Right renal pelvis (tissue), 4 donors: Measurements from ENCODE around the gene NEMP1. TPM values are rescaled to one million over a fixed set of nuclear protein-coding genes. Genes with fewer than 3 reads are reported as not detected.
"Not testable (repeated sequence)": the region's sequence is repeated elsewhere in the genome, so short reads cannot be mapped to it uniquely, and the experiment has no call there.

Source experiments
- DNase-seq, 4 donors: peaks; one replicate each; pipeline ENCODE4 v3.0.0-alpha.2; 2013; ENCODE audit warnings: low read depth in 4 of 4, low spot score in 3 of 4, missing footprints in 1 of 4
- polyA plus RNA-seq, 4 donors: library from polyadenylated mRNA; unstranded; fragments of 120-200 nt; gene quantifications; one replicate each; pipeline ENCODE4 v1.2.1, GENCODE V29; 2013; ENCODE audit not compliant: insufficient read length in 4 of 4

Gene NEMP1
- polyA plus RNA-seq, 4 donors: 21.3 to 25.9 (median 25.3) TPM

DNA sequence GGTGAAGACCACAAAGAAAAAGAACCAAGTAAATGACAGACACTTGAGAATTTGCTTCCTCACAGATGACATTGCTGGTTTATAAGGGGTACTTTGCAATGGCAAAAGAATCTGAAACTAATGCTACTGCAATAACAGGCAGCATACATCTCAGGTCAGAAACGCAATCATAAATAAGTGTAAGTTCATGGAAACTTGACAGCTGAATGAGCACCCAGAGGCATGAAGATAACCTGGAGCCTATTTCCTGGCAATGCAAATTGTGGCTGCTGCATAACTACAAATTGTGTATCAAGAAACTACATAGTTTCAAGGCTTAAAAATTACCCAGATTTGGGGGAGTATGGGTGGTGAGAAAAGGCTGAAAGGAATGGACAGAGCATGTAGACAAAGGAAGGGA lies 20.1 kb downstream of the NEMP1 start:
- DNase-seq: no peak

DNA sequence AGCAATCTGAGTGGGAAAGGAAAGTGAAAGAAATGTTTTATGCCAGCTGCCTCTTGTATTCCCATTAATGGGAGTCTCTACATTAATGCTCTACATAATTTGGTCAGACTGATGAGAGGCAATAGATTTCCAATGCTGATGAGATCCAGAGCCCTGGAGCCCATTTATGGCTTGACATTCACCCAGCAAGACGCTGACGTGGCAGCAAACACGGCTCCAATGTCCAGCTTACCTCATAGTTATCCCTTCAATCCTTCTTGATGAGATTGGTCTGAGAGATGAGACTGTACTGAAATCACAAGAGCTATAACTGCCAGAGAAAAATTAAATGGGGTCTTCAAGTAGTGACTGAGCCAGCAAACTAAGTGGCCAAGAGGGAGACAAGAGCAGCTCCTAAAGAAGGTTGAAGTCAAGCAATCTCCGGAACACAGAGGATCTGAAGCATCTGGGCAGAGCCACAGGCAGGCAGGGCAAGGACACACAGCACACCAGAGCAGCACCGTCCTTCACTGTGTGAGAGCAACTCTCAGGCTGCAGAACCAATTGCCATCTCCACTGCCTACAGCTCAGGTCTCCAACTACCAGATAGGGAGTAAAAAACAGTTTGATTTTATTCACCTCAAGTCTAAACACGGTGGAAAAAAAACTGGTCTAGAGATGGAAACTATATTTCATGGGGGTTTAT lies 21.4 kb downstream of the NEMP1 start:
- DNase-seq: no peak

DNA sequence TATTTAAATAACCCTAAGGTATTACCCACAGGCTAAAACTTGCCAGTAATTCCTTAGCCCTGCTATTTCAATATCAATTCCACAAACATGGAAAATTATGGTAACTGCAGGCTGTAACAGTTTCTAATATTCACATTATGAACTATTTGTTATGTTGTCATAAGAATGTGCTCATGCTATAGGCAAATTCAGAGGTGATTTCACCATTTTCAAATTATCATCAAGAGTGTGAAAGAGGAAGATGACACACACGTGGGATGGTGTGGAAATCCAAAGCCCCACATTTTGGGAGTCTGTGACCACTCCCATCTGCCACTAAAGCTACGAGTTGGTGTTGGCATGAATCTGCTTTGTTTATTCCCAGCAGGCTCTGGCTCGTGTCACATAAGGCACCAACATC lies 22.8 kb downstream of the NEMP1 start:
- no peak for DNase-seq

- DNase-seq: not testable (repeated sequence)
Observed at GRCh38 chr12:57053901-57054300, 24.7 kb downstream of the NEMP1 start.

GRCh38 chr12:57053146-57053545 lies 25.4 kb downstream of the NEMP1 start:
- not testable (repeated sequence) for DNase-seq

GRCh38 chr12:57051011-57051410 lies 27.6 kb downstream of the NEMP1 start:
- DNase-seq: no peak

DNA sequence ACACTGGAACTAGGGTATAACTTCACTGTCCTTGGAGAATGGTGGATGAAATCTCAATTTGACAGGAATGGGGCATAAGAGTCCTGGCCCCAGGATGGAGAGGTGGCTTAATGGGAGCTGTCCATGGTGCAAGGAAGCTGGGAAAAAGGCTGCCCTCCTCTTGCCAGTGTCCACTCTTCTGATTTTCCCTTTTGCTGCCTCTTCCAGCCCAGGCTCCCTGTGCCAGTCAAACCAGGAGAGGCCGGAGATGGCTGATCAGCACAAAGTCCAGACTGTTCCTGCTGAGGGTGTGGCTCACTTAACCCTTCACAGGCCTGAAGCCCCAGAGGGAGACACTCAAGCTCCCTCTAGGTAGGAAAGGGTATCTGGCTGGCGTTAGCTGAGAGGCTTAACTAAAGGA lies 28.7 kb downstream of the NEMP1 start, which contains the start of gene MYO1A:
TSS of gene MYO1A (minus strand) at position 240 of the 400 bp plus-strand sequence. CDS start 1,806 bp downstream, outside the sequence.
- no peak for DNase-seq

DNA sequence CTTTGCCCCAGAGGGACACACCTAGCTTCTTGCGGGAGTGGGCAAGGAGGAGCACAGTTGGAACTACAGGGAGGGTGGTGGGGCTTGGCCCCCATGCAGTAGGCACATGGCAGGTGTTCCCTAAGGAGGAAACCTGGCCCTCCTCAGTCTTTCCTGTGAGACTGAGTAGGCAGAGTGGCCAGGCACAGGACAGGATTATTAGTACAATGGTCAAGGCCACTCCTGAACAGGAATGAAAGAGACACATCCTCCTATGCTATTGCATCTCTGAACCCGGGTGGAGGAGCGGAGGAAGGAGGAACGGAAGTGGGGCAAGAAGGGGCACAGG lies 29.5 kb downstream of the NEMP1 start:
- no peak for DNase-seq

DNA sequence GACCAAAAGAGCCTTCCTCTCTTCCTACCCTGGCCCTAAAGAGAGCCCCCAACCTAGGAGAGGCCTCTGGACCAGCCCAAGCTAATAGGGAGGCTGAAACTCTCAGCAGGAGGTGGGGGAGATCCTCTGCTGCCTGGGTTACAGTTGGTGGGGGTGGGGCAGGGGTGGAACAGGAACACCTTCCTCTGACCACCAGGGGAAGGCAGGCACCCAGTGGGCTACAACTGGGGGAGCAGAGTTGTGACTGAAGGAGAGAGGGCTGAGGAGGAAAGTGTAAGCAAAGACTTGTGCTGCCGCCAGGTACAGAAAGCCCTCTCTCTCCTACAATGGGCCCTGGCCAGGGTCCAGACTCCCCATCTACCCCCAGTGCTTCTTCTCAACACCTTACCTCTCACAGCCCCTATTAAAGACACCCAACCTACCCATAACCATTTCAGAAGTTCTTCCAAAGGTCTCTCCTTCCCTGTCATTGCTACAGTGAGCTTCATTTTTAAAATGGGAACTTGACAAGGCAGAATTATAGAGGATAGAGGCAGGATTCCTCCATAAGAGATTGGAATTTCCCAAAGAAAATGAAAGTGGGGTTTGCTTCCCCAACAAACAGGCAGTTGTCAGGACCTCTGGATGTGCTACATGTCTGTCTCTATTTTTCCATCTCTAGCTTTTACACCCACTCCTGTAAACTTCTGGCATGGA lies 30.0 kb downstream of the NEMP1 start:
- no peak for DNase-seq

GRCh38 chr12:57047981-57048380 lies 30.6 kb downstream of the NEMP1 start:
- no peak for DNase-seq

- DNase-seq: no peak
Observed at GRCh38 chr12:57046947-57047890, 31.4 kb downstream of the NEMP1 start.

DNA sequence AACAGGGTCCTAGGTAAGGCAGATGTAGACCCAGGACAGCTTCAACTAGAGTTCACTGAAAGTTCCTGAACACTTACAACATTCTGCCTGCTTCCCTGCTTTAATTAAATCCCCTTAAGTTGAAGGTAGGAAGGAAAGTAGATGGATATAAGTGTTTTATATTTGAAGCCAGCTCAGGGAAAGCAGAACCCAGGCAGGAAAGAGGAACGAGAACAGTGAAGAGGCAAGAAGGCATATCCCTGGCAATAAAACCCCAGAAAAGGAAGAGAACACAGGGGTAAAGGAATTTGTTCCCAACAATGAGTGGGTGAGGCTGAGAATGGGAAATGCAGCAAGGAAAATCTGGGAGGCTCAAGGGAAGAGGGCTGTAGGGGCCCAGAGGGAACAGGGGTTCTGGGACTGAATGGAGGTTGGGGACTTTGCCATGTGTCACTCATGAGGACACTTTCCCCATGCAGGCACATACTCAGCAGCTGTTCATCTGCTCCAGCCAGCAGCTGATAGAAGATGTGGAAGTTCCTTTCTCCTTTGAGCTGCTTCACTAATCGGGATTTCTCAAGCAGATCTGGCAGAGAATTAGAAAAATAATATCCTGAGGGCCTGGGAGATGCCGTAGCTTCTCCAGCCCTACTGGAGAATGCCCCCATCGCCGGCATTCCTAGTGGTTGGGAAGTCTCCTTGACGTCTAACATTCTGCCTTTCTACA lies 32.4 kb downstream of the NEMP1 start:
- DNase-seq: no peak

- DNase-seq: no peak
Observed at GRCh38 chr12:57044889-57045288, 33.7 kb downstream of the NEMP1 start.

DNA sequence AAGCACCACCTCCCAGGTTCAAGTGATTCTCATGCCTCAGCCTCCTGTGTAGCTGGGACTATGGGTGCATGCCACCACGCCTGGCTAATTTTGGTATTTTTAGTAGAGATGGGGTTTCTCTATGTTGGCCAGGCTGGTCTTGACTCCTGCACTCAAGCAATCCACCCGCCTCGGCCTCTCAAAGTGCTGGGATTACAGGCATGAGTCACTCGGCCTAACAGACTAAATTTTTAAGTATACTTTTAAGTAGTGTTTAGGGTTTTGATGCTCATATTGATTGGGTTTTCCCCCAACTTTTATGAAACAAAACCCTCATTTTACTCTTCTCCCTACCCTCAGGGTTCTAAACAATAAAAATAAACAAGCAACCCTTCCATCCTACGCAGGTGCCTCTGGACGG lies 34.1 kb downstream of the NEMP1 start:
- DNase-seq: no peak

- no peak for DNase-seq
Observed at GRCh38 chr12:57042695-57043094, 35.9 kb downstream of the NEMP1 start.

DNA sequence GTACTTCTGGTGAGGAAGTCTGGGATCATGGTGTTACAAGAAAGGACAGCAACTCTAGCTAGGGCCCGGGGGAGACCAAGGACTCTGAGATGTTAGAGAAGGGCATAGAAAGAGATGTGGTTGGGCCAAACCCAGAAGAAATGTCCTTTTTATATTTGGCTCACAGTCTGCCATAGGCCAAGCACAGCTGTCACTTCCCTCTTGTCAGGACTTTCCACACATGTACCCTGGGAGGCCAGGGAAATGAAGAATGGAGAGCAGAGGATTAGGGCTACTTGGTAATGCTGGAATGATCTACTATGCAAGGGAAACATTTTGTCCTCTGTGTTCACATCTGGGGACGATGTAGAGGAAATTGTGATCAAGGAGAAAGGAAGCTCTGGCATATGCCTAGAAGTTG lies 37.8 kb downstream of the NEMP1 start:
- DNase-seq: no peak

DNA sequence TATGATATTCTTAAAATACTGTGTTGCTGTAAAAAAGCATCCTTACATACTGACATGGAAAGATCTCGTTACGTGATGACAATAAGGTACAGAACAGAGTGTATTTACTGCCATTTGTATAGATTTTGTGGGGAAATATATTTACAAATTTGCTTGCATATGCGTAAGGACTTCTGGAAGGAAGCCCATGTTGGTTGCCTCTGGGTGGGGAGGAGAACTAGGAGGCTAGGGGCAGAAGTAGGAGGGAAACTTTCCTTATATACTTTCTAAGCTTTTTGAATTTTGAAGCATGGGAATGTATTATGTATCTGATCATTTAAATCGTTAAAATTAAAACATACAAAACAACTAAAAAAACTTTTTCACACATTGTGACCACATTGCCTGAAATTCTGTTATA lies 38.4 kb downstream of the NEMP1 start:
- no peak for DNase-seq

GRCh38 chr12:57039016-57039798 lies 39.4 kb downstream of the NEMP1 start:
- DNase-seq: no peak

- no peak for DNase-seq
Observed at GRCh38 chr12:57037264-57037663, 41.3 kb downstream of the NEMP1 start.

GRCh38 chr12:57033431-57033830 lies 45.2 kb downstream of the NEMP1 start:
- DNase-seq: no peak
